HepG2 (cell line): Measurements from ENCODE around the gene TTLL8. TPM values are rescaled to one million over a fixed set of nuclear protein-coding genes. Genes with fewer than 3 reads are reported as not detected.

Source experiments
- ATAC-seq: fragments of 200-7000 bp; cut with Tn5 transposase; 3 replicates; pipeline ENCODE4 v1.9.1; 2020; ENCODE audit warnings: mild to moderate bottlenecking, moderate library complexity
- BruUV-seq: library from RNA; stranded (reverse); fragments of 400-500 nt; replicated peaks from 2 replicates; lab custom pipeline; 2021; lab: Mats Ljungman, UMichigan
- CTCF ChIA-PET: fragments of 300-600 bp; formaldehyde crosslinking; extraction: SDS; loops from one replicate; lab custom pipeline; 2021; ENCODE audit warnings: low total read pairs, inconsistent platforms, low intra/inter-chr PET ratio; lab: Yijun Ruan, JAX
- POLR2A ChIA-PET: fragments of 350-600 bp; sonication (Branson Sonifier 250); formaldehyde crosslinking; loops from one replicate; lab custom pipeline; 2020; ENCODE audit warnings: antibody characterized with exemption, inconsistent platforms; lab: Yijun Ruan, JAX
- DNase-seq: peaks from one replicate; pipeline ENCODE4 v3.0.0-alpha.2; 2015; ENCODE audit warnings: low spot score
- FAIRE-seq: peaks from 3 replicates; lab custom pipeline; 2011; peaks lifted over from hg19 to GRCh38; lab: Jason Lieb, UNC
- H2AFZ ChIP-seq: one replicate; pipeline ENCODE4 v1.6.1; 2011; ENCODE audit warnings: low read length, inconsistent platforms
- H3K27ac ChIP-seq: fragments of 300-600 bp; 3 replicates; pipeline ENCODE4 v1.8.0; 2011; ENCODE audit warnings: mixed run types, mild to moderate bottlenecking, mixed read lengths, low read length, inconsistent platforms; ENCODE audit not compliant: insufficient read depth; ENCODE audit errors: extremely low read length
- H3K27me3 ChIP-seq, 2 experiments: fragments of 200-600 bp in 1 of 2; 2 replicates in 1 of 2; 3 replicates in 1 of 2; pipeline versions ENCODE4 v1.6.0 to v1.8.0; 2011; ENCODE audit warnings: low read length in 2 of 2, mild to moderate bottlenecking in 2 of 2, moderate library complexity in 2 of 2, inconsistent platforms in 1 of 2; ENCODE audit not compliant: insufficient read depth in 2 of 2, control insufficient read depth in 1 of 2
- H3K36me3 ChIP-seq, 2 experiments: fragments of 200-600 bp in 1 of 2; replicated peaks in 1 of 2; 2 replicates in 1 of 2; 3 replicates in 1 of 2; pipeline versions ENCODE4 v1.5.1 to v1.8.0; 2011; ENCODE audit warnings: low read length in 2 of 2, inconsistent platforms in 1 of 2; ENCODE audit not compliant: insufficient read depth in 2 of 2, control insufficient read depth in 1 of 2
- H3K4me1 ChIP-seq: 2 replicates; pipeline ENCODE4 v1.5.1; 2012; ENCODE audit warnings: low read length, inconsistent platforms; ENCODE audit not compliant: insufficient read depth
- H3K4me2 ChIP-seq: 2 replicates; pipeline ENCODE4 v1.6.0; 2011; ENCODE audit warnings: low read depth, low read length, inconsistent platforms
- H3K4me3 ChIP-seq, 3 experiments: fragments of 200-600 bp in 1 of 3; sonication (generic), shearing (Covaris generic) in 1 of 3; replicated peaks in 1 of 3; 2 replicates each; pipeline ENCODE4 v1.5.1; 2011 to 2016; ENCODE audit warnings: low read length in 3 of 3, inconsistent platforms in 2 of 3, low read depth in 2 of 3, mild to moderate bottlenecking in 2 of 3, control low read depth in 1 of 3, mixed read lengths in 1 of 3; ENCODE audit not compliant: insufficient read depth in 1 of 3
- H3K79me2 ChIP-seq: one replicate; pipeline ENCODE4 v1.6.1; 2011; ENCODE audit warnings: low read length, inconsistent platforms; ENCODE audit not compliant: insufficient read depth
- H3K9ac ChIP-seq: 2 replicates; pipeline ENCODE4 v1.6.0; 2011; ENCODE audit warnings: mild to moderate bottlenecking, low read depth, low read length, inconsistent platforms; ENCODE audit not compliant: insufficient read depth
- H3K9me3 ChIP-seq: 2 replicates; pipeline ENCODE4 v1.5.1; 2012; ENCODE audit warnings: mild to moderate bottlenecking, low read length
- H4K20me1 ChIP-seq: 2 replicates; pipeline ENCODE4 v1.6.0; 2011; ENCODE audit warnings: inconsistent platforms, mild to moderate bottlenecking, low read length, moderate library complexity; ENCODE audit not compliant: insufficient read depth
- ATRX ChIP-seq: sonication (generic); formaldehyde crosslinking; IDR thresholded peaks from 2 replicates; pipeline ENCODE4 v1.4.0; 2020; ENCODE audit warnings: missing genetic modification reagents, borderline replicate concordance
- FOSL2 ChIP-seq: sonication (generic); formaldehyde crosslinking; IDR thresholded peaks from 2 replicates; pipeline ENCODE4 v1.4.0; 2020; ENCODE audit warnings: missing genetic modification reagents
- JDP2 ChIP-seq: sonication (generic); formaldehyde crosslinking; IDR thresholded peaks from 2 replicates; pipeline ENCODE4 v1.8.1; 2022; ENCODE audit warnings: missing genetic modification reagents, borderline replicate concordance
- NFYB ChIP-seq: sonication (generic); formaldehyde crosslinking; IDR thresholded peaks from 2 replicates; pipeline ENCODE4 v1.4.0; 2020; ENCODE audit warnings: missing genetic modification reagents
- NPAS2 ChIP-seq: sonication (generic); formaldehyde crosslinking; IDR thresholded peaks from 2 replicates; pipeline ENCODE4 v1.8.0; 2022; ENCODE audit warnings: mild to moderate bottlenecking, missing genetic modification reagents, borderline replicate concordance
- SMAD9 ChIP-seq: sonication (generic); formaldehyde crosslinking; IDR thresholded peaks from 2 replicates; pipeline ENCODE4 v1.5.1; 2020; ENCODE audit warnings: mild to moderate bottlenecking, missing genetic modification reagents
- ZBTB8A ChIP-seq: sonication (generic); formaldehyde crosslinking; IDR thresholded peaks from 2 replicates; pipeline ENCODE4 v1.4.0; 2020; ENCODE audit warnings: mild to moderate bottlenecking, low read depth, missing genetic modification reagents, borderline replicate concordance
- ZEB1 ChIP-seq: IDR thresholded peaks from 2 replicates; pipeline ENCODE4 v1.6.1; 2012; ENCODE audit warnings: mild to moderate bottlenecking, low read depth, inconsistent platforms; ENCODE audit not compliant: insufficient replicate concordance
- ZNF274 ChIP-seq: sonication (generic); formaldehyde crosslinking; IDR thresholded peaks from 2 replicates; pipeline ENCODE4 v1.5.1; 2020; ENCODE audit warnings: mild to moderate bottlenecking, missing genetic modification reagents
- ZNF768 ChIP-seq: sonication (generic); formaldehyde crosslinking; IDR thresholded peaks from 2 replicates; pipeline ENCODE4 v1.4.0; 2020; ENCODE audit warnings: missing genetic modification reagents
- ZNF773 ChIP-seq: sonication (generic); formaldehyde crosslinking; IDR thresholded peaks from 2 replicates; pipeline ENCODE4 v1.4.0; 2020; ENCODE audit warnings: missing genetic modification reagents, borderline replicate concordance
- WGBS: methylation state at CpG from one replicate; pipeline ENCODE4 v1.1.6; 2017; ENCODE audit warnings: low lambda C conversion rate; 5-methylcytosine and 5-hydroxymethylcytosine counted together
- in situ Hi-C: cut with HindIII; loops from 2 replicates; pipeline ENCODE4 v1.10.0; 2017; ENCODE audit warnings: low pct_unique_long_range_greater_than_20kb; ENCODE audit not compliant: extremely low pct_ligation_motif_present
- intact Hi-C: fragments of 100-400 bp; cut with micrococcal nuclease; formaldehyde crosslinking; loops from one replicate; pipeline ENCODE4 v1.10.0; 2022; ENCODE audit not compliant: unreplicated experiment
- polyA plus RNA-seq, 8 experiments: library from polyadenylated mRNA; depleted of rRNA in 3 of 8; stranded (reverse) in 7 of 8; unstranded in 1 of 8; fragments of >200 nt; fragmentation: Illumina TruSeq in 4 of 8; extraction: Trizol in 4 of 8; gene quantifications; 2 replicates each; pipeline versions ENCODE4 v1.2.1 to v1.2.3, GENCODE V29; 2011 to 2016; ENCODE audit warnings: low read depth in 4 of 8, missing spikeins in 1 of 8, mixed read lengths in 1 of 8; ENCODE audit not compliant: insufficient read depth in 1 of 8
- total RNA-seq, 5 experiments: library from RNA; depleted of rRNA; stranded (reverse); fragments of >200 nt; fragmentation: Illumina TruSeq; extraction: Trizol; gene quantifications; 2 replicates each; pipeline ENCODE4 v1.2.3, GENCODE V29; 2016; ENCODE audit warnings: low read depth in 1 of 5
- TF ChIP-seq, protein P1 (sequence below): sonication (generic); formaldehyde crosslinking; IDR thresholded peaks from 2 replicates; pipeline ENCODE4 v1.4.0; 2020; ENCODE audit warnings: missing genetic modification reagents

The TTLL8 gene
- total and polyA plus RNA-seq, 2 of the 13 experiments (the other 11 are each of a cell fraction or from before 2014, with no cell fraction given): not detected

DNA sequence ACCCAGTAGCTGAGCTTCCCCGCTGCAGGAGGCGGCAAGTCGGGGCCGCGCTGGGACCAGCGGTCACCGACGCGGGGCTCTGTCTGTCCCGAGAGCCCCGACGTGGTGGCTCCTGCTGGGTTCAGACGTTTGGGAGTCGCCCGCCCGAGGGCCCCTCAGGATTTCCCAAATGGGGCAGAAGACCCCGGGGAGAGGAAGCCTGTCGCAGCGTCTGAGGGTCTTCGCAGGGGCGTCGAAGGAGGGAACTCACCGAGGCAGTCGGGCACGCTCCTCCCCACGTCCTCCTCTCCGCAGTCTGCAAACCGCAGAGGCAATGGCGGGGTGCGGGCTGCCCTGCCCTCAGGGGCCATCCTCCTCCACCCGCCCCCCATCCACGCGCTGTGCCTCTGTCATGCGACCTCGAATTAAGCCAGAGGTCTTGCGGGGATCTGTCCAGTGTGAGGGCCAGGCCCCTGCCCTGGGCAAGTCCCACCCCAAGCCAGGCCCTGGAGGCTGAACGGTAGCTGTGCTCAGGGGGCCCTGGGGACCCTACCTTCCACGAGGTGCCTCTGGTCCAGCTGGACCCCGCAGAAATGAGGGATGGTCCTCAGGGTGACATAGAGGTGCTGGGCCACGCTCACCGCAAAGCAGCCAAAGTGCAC lies 58.0 kb downstream of the TTLL8 start:
- Histone ChIP-seq H3K4me3 (no peak overlapping the region), H3K9me3 (no peaks in the 10 kb centered on the region), H3K4me2 (no peak overlapping the region), H2AFZ (no peak overlapping the region), H3K4me1 (no peaks in the 10 kb centered on the region), H3K27me3 (peaks cover 7 to 12% of the 10 kb centered on the region in 2 experiments; a peak in 4 of 5 replicates), H3K36me3 (no peaks in the 10 kb centered on the region), H4K20me1 (no peaks in the 10 kb centered on the region), H3K9ac (no peak overlapping the region), H3K27ac (no peak overlapping the region), H3K79me2 (no peaks in the 10 kb centered on the region)
- ChIA-PET POLR2A (no interaction called here), CTCF (no interaction called here)
- ATAC-seq (no peak), FAIRE-seq (no peak), DNase-seq (no peak)
- TF ChIP-seq ZNF768 (CRISPR knock-in tag) (no peak), JDP2 (CRISPR knock-in tag) (no peak), ZNF274 (no peak), ATRX (CRISPR knock-in tag) (no peak), NPAS2 (no peak), ZBTB8A (CRISPR knock-in tag) (no peak), SMAD9 (CRISPR knock-in tag) (no peak), ZNF773 (CRISPR knock-in tag) (no peak), ZEB1 (no peak), FOSL2 (CRISPR knock-in tag) (no peak), NFYB (no peak)
- TF ChIP-seq, protein P1, sequence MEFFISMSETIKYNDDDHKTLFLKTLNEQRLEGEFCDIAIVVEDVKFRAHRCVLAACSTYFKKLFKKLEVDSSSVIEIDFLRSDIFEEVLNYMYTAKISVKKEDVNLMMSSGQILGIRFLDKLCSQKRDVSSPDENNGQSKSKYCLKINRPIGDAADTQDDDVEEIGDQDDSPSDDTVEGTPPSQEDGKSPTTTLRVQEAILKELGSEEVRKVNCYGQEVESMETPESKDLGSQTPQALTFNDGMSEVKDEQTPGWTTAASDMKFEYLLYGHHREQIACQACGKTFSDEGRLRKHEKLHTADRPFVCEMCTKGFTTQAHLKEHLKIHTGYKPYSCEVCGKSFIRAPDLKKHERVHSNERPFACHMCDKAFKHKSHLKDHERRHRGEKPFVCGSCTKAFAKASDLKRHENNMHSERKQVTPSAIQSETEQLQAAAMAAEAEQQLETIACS (CRISPR knock-in tag): no peak
- intact Hi-C loops (no loop called here), in situ Hi-C loops (no loop called here)
- no TSS peak for BruUV-seq
- WGBS: 83% methylated on average over 21 of the region's 41 CpGs
